ENCODE results near the gene ATF5.

GRCh38 chr19:49968279-49968922 is 39.4 kb downstream of the ATF5 start:
- no peak for TF ChIP-seq JUN (IDR thresholded peaks at IDR 0.05; ENCODE audit: low read depth, low read length)
- TF ChIP-seq CTCF (IDR thresholded peaks at IDR 0.05; ENCODE audit: control extremely low read depth in 1 of 3, insufficient read depth in 1 of 3, low read depth in 1 of 3, low read length in 3 of 3): no peak
- TF ChIP-seq YY1 (IDR thresholded peaks at IDR 0.05; ENCODE audit: low read depth, low read length): no peak
- no peak for TF ChIP-seq SIN3A (conservative IDR thresholded peaks at IDR 0.05 in 1 of 2, IDR thresholded peaks at IDR 0.05 in 1 of 2; ENCODE audit: low read depth in 1 of 2, low read length in 2 of 2)
- TF ChIP-seq ZNF274 (IDR thresholded peaks at IDR 0.05; ENCODE audit: borderline replicate concordance, extremely low read depth, low read length): no peak
- TF ChIP-seq USF2 (IDR thresholded peaks at IDR 0.05; ENCODE audit: low read length): no peak
- TF ChIP-seq RFX5 (IDR thresholded peaks at IDR 0.05; ENCODE audit: borderline replicate concordance, low read depth, low read length): no peak
- TF ChIP-seq EZH2 (IDR thresholded peaks at IDR 0.05; ENCODE audit: low read depth, low read length, severe bottlenecking): no peak
- TF ChIP-seq SAP30 (IDR thresholded peaks at IDR 0.05; ENCODE audit: insufficient read depth, insufficient replicate concordance, low read length): no peak
- TF ChIP-seq CHD1 (IDR thresholded peaks at IDR 0.05; ENCODE audit: low read depth, low read length): no peak
- TF ChIP-seq POLR2AphosphoS5 (IDR thresholded peaks at IDR 0.05; ENCODE audit: low read depth, low read length): no peak
- no peak for TF ChIP-seq SP1 (IDR thresholded peaks at IDR 0.05; ENCODE audit: low read depth, low read length)
- no peak for TF ChIP-seq GTF2F1 (IDR thresholded peaks at IDR 0.05; ENCODE audit: borderline replicate concordance, low read depth, low read length)
- TF ChIP-seq BRCA1 (IDR thresholded peaks at IDR 0.05; ENCODE audit: low read depth, low read length): no peak

Data from H1 (cell line).